ENCODE data around the gene MTURN. TPM values are rescaled to one million over a fixed set of nuclear protein-coding genes. Genes with fewer than 3 reads are reported as not detected.

The MTURN gene
- total RNA-seq, 2 experiments from 2014 or later: 38.4 to 38.9 TPM

DNA sequence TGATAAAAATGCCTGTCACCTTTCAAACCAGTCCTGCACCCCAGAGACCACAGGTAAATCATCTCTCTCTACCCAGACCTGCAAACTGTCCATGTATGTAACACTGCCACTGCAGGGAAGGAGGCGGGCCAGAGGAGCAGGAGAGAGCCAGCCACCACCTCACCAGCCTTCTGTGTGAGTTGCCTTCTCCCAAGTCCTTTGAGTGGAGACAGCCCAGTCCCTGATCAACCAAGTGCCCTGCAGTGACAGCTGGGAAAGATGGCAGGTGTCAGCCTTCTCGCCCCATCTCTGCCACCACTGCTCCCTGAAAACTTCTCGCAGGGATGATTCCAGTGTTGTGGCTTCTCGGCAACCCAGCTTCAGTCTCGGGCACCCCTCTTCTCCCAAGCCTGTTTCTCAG, 42.4 kb downstream of the MTURN start:
- H3K27me3 Mint-ChIP-seq: no peaks in the 10 kb centered on the region
- no peaks in the 10 kb centered on the region for H3K36me3 Mint-ChIP-seq (ENCODE audit: low read depth)
- H3K27ac ChIP-seq (ENCODE audit: low read depth in 1 of 2, low read length in 2 of 2): no peak overlapping the region
- no peaks in the 10 kb centered on the region for H3K9me3 ChIP-seq (ENCODE audit: control insufficient read depth in 1 of 2, insufficient read depth in 1 of 2, low read length in 2 of 2)
- no peak for ATAC-seq (ENCODE audit: poor library complexity)
- intact Hi-C loops (cut with DNase I, micrococcal nuclease): loop anchor here in 1 of 2 experiments (5.0 kb wide), 1 partner anchor 95 kb away; no protein-coding TSS in a partner anchor
- no peaks in the 10 kb centered on the region for H3K9me3 Mint-ChIP-seq
- no peaks in the 10 kb centered on the region for H3K36me3 ChIP-seq (ENCODE audit: insufficient read depth, low read length)
- H3K27me3 ChIP-seq (ENCODE audit: control insufficient read depth in 1 of 2, insufficient read depth in 2 of 2, low read length in 2 of 2): no peaks in the 10 kb centered on the region
- no peak overlapping the region for H3K4me3 ChIP-seq (ENCODE audit: low read length)
- peaks cover 8% of the 10 kb centered on the region for H3K4me1 ChIP-seq (ENCODE audit: insufficient read depth, low read length)
- no peak overlapping the region for H3K4me3 Mint-ChIP-seq
- ChIA-PET CTCF (no interaction called here), POLR2A (no interaction called here)
- TF ChIP-seq, protein P1, sequence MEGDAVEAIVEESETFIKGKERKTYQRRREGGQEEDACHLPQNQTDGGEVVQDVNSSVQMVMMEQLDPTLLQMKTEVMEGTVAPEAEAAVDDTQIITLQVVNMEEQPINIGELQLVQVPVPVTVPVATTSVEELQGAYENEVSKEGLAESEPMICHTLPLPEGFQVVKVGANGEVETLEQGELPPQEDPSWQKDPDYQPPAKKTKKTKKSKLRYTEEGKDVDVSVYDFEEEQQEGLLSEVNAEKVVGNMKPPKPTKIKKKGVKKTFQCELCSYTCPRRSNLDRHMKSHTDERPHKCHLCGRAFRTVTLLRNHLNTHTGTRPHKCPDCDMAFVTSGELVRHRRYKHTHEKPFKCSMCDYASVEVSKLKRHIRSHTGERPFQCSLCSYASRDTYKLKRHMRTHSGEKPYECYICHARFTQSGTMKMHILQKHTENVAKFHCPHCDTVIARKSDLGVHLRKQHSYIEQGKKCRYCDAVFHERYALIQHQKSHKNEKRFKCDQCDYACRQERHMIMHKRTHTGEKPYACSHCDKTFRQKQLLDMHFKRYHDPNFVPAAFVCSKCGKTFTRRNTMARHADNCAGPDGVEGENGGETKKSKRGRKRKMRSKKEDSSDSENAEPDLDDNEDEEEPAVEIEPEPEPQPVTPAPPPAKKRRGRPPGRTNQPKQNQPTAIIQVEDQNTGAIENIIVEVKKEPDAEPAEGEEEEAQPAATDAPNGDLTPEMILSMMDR (IDR thresholded peaks at IDR 0.05): no peak
- DNase-seq: no peak
- H3K27ac Mint-ChIP-seq: no peak overlapping the region
- H3K4me1 Mint-ChIP-seq (ENCODE audit: low read depth): no peaks in the 10 kb centered on the region

DNA sequence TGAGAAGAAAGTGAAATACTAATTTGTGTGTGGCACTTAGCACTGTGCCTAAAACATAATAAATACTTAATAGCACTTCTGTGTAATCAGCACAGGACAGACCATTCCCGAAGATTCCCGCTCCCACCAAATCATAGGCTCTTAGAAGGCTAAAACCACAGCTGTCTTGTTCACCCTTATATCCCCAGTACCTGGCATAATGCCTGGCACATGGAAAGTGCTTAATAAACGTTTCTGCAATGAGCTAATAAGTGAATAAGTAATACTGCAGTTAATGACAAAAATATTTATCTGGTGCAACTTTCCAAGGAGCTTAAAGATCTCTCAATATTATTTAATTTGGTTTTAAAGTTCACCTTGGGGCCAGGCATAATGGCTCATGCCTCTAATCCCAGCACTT, 43.2 kb downstream of the MTURN start:
- peaks cover 8% of the 10 kb centered on the region for H3K4me1 ChIP-seq (ENCODE audit: insufficient read depth, low read length)
- Mint-ChIP-seq H3K9me3 (no peaks in the 10 kb centered on the region), H3K27me3 (no peaks in the 10 kb centered on the region), H3K4me3 (no peak overlapping the region), H3K36me3 (ENCODE audit: low read depth) (no peaks in the 10 kb centered on the region), H3K4me1 (ENCODE audit: low read depth) (no peaks in the 10 kb centered on the region), H3K27ac (no peak overlapping the region)
- POLR2A ChIA-PET: no interaction called here
- intact Hi-C loops (cut with DNase I, micrococcal nuclease): loop anchor here in 1 of 2 experiments (5.0 kb wide), 1 partner anchor 94 kb away; no protein-coding TSS in a partner anchor
- CTCF ChIA-PET: no interaction called here
- no peak overlapping the region for H3K27ac ChIP-seq (ENCODE audit: low read depth in 1 of 2, low read length in 2 of 2)
- TF ChIP-seq, protein P1 (IDR thresholded peaks at IDR 0.05): no peak
- H3K9me3 ChIP-seq (ENCODE audit: control insufficient read depth in 1 of 2, insufficient read depth in 1 of 2, low read length in 2 of 2): no peaks in the 10 kb centered on the region
- ATAC-seq (ENCODE audit: poor library complexity) (no peak), DNase-seq (no peak)
- no peak overlapping the region for H3K4me3 ChIP-seq (ENCODE audit: low read length)
- H3K27me3 ChIP-seq (ENCODE audit: control insufficient read depth in 1 of 2, insufficient read depth in 2 of 2, low read length in 2 of 2): no peaks in the 10 kb centered on the region
- no peaks in the 10 kb centered on the region for H3K36me3 ChIP-seq (ENCODE audit: insufficient read depth, low read length)

DNA sequence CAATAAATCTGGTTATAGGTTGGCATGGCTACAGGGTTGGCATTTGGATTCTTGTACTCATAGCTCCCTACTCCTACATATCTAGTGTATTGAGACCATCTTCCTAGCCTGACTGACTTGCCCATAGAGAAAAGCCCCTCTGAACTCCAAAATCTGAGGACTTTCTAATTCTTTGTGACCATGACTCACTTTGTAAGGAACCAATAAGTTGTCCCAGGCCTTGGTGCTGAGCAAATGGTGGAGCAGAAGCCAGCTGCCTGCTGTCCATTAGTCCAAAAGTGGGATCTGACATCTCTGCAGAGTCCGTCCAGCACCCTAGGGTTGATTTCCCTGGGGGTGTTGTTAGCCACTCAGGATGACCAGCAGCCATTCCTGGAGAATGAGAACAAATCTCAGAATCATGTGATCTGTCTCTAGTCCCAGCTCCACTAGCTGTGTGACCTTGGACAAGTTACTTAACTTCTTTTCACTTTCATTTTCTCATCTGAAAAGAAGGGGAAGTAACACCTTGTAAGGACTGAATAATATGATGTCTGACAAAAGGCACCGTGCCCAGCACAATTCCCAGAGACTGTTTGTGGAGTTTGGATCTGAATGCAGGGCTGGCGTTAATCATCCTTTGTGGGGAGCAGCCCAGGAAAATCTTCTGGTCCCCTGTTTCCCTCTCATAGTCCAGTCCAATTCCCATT, 44.1 kb downstream of the MTURN start:
- intact Hi-C loops (cut with DNase I, micrococcal nuclease): loop anchor here in 1 of 2 experiments (5.0 kb wide), 1 partner anchor 93 kb away; no protein-coding TSS in a partner anchor
- Mint-ChIP-seq H3K36me3 (ENCODE audit: low read depth) (no peaks in the 10 kb centered on the region), H3K27me3 (no peaks in the 10 kb centered on the region), H3K4me1 (ENCODE audit: low read depth) (no peaks in the 10 kb centered on the region), H3K9me3 (no peaks in the 10 kb centered on the region), H3K4me3 (no peak overlapping the region), H3K27ac (no peak overlapping the region)
- CTCF ChIA-PET: no interaction called here
- no peaks in the 10 kb centered on the region for H3K27me3 ChIP-seq (ENCODE audit: control insufficient read depth in 1 of 2, insufficient read depth in 2 of 2, low read length in 2 of 2)
- H3K9me3 ChIP-seq (ENCODE audit: control insufficient read depth in 1 of 2, insufficient read depth in 1 of 2, low read length in 2 of 2): no peaks in the 10 kb centered on the region
- TF ChIP-seq, protein P1 (IDR thresholded peaks at IDR 0.05): no peak
- ATAC-seq (ENCODE audit: poor library complexity): no peak
- no peaks in the 10 kb centered on the region for H3K36me3 ChIP-seq (ENCODE audit: insufficient read depth, low read length)
- H3K27ac ChIP-seq (ENCODE audit: low read depth in 1 of 2, low read length in 2 of 2): no peak overlapping the region
- no peak overlapping the region for H3K4me3 ChIP-seq (ENCODE audit: low read length)
- peaks cover 8% of the 10 kb centered on the region for H3K4me1 ChIP-seq (ENCODE audit: insufficient read depth, low read length)
- POLR2A ChIA-PET: no interaction called here
- peak in 3 of 14 experiments; percentile 19 to 46 (median 31) for DNase-seq

Data from CD4-positive, alpha-beta T cell (primary cell).